Measurements from ENCODE around the gene ID2.
"Not testable (repeated sequence)": the region's sequence is repeated elsewhere in the genome, so short reads cannot be mapped to it uniquely, and the experiment has no call there.

The ID2 gene

GRCh38 chr2:8728305-8729015 lies 46.6 kb downstream of the ID2 start:
- no peak for DNase-seq

- DNase-seq, result not testable (repeated sequence)
Observed at GRCh38 chr2:8729101-8729500, 47.2 kb downstream of the ID2 start.

GRCh38 chr2:8729939-8730338 lies 48.1 kb downstream of the ID2 start:
- no peak for DNase-seq

- no peak for DNase-seq
Observed at GRCh38 chr2:8732601-8733000, 50.7 kb downstream of the ID2 start.

Data from right kidney (tissue), 1 donor.